ENCODE results near the gene FGFBP2. TPM values are rescaled to one million over a fixed set of nuclear protein-coding genes. Genes with fewer than 3 reads are reported as not detected.

The FGFBP2 gene
- total RNA-seq, 1 donor from 2014 or later: 4.8 TPM

- Mint-ChIP-seq H3K36me3 (ENCODE audit: low read depth) (no peaks in the 10 kb centered on the region), H3K27ac (no peak overlapping the region), H3K27me3 (ENCODE audit: insufficient read depth) (peaks cover 15% of the 10 kb centered on the region), H3K9me3 (no peaks in the 10 kb centered on the region), H3K4me3 (no peak overlapping the region), H3K4me1 (ENCODE audit: low read depth) (no peaks in the 10 kb centered on the region)
- DNase-seq (ENCODE audit: low spot score): no peak
- intact Hi-C loops (cut with micrococcal nuclease): no loop called here
Observed at GRCh38 chr4:15935504-15936402, 27.2 kb downstream of the FGFBP2 start.

- Mint-ChIP-seq H3K27me3 (ENCODE audit: insufficient read depth) (peaks cover 15% of the 10 kb centered on the region), H3K27ac (no peak overlapping the region), H3K36me3 (ENCODE audit: low read depth) (no peaks in the 10 kb centered on the region), H3K9me3 (no peaks in the 10 kb centered on the region), H3K4me1 (ENCODE audit: low read depth) (peaks cover 11% of the 10 kb centered on the region), H3K4me3 (no peak overlapping the region)
- intact Hi-C loops (cut with micrococcal nuclease): no loop called here
- no peak for DNase-seq (ENCODE audit: low spot score)
Observed at GRCh38 chr4:15934259-15934658, 28.7 kb downstream of the FGFBP2 start.

- intact Hi-C loops (cut with micrococcal nuclease): no loop called here
- no peak for DNase-seq (ENCODE audit: low spot score)
- Mint-ChIP-seq H3K36me3 (ENCODE audit: low read depth) (no peaks in the 10 kb centered on the region), H3K27me3 (ENCODE audit: insufficient read depth) (peaks cover 5% of the 10 kb centered on the region), H3K27ac (no peak overlapping the region), H3K4me3 (no peak overlapping the region), H3K4me1 (ENCODE audit: low read depth) (peaks cover 11% of the 10 kb centered on the region), H3K9me3 (no peaks in the 10 kb centered on the region)
Observed at GRCh38 chr4:15931451-15932210, 31.3 kb downstream of the FGFBP2 start.

- Mint-ChIP-seq H3K27ac (no peak overlapping the region), H3K27me3 (ENCODE audit: insufficient read depth) (peaks cover 5% of the 10 kb centered on the region), H3K4me1 (ENCODE audit: low read depth) (peaks cover 11% of the 10 kb centered on the region), H3K9me3 (no peaks in the 10 kb centered on the region), H3K4me3 (no peak overlapping the region), H3K36me3 (ENCODE audit: low read depth) (no peaks in the 10 kb centered on the region)
- no peak for DNase-seq (ENCODE audit: low spot score)
- intact Hi-C loops (cut with micrococcal nuclease): no loop called here
Observed at GRCh38 chr4:15930314-15930713, 32.7 kb downstream of the FGFBP2 start.

- intact Hi-C loops (cut with micrococcal nuclease): no loop called here
- H3K27me3 Mint-ChIP-seq (ENCODE audit: insufficient read depth): peaks cover 6% of the 10 kb centered on the region
- peaks cover 11% of the 10 kb centered on the region for H3K4me1 Mint-ChIP-seq (ENCODE audit: low read depth)
- no peak overlapping the region for H3K4me3 Mint-ChIP-seq
- no peaks in the 10 kb centered on the region for H3K36me3 Mint-ChIP-seq (ENCODE audit: low read depth)
- no peaks in the 10 kb centered on the region for H3K9me3 Mint-ChIP-seq
- no peak overlapping the region for H3K27ac Mint-ChIP-seq
- DNase-seq (ENCODE audit: low spot score): no peak
Observed at GRCh38 chr4:15929540-15929939, 33.4 kb downstream of the FGFBP2 start.

- Mint-ChIP-seq H3K9me3 (no peaks in the 10 kb centered on the region), H3K36me3 (ENCODE audit: low read depth) (no peaks in the 10 kb centered on the region), H3K27me3 (ENCODE audit: insufficient read depth) (peaks cover 9% of the 10 kb centered on the region), H3K4me1 (ENCODE audit: low read depth) (peaks cover 11% of the 10 kb centered on the region), H3K4me3 (no peak overlapping the region), H3K27ac (no peak overlapping the region)
- DNase-seq (ENCODE audit: low spot score): no peak
- intact Hi-C loops (cut with micrococcal nuclease): no loop called here
Observed at GRCh38 chr4:15928883-15929282, 34.1 kb downstream of the FGFBP2 start.

- no peaks in the 10 kb centered on the region for H3K36me3 Mint-ChIP-seq (ENCODE audit: low read depth)
- DNase-seq (ENCODE audit: low spot score): no peak
- H3K9me3 Mint-ChIP-seq: no peaks in the 10 kb centered on the region
- no peak overlapping the region for H3K4me3 Mint-ChIP-seq
- H3K27ac Mint-ChIP-seq: no peak overlapping the region
- H3K4me1 Mint-ChIP-seq (ENCODE audit: low read depth): peaks cover 11% of the 10 kb centered on the region
- intact Hi-C loops (cut with micrococcal nuclease): no loop called here
- peaks cover 11% of the 10 kb centered on the region for H3K27me3 Mint-ChIP-seq (ENCODE audit: insufficient read depth)
Observed at GRCh38 chr4:15926486-15926885, 36.5 kb downstream of the FGFBP2 start.

GRCh38 chr4:15925830-15926229 lies 37.1 kb downstream of the FGFBP2 start:
- no peak for DNase-seq (ENCODE audit: low spot score)
- Mint-ChIP-seq H3K4me1 (ENCODE audit: low read depth) (peaks cover 11% of the 10 kb centered on the region), H3K9me3 (no peaks in the 10 kb centered on the region), H3K27ac (no peak overlapping the region), H3K27me3 (ENCODE audit: insufficient read depth) (peaks cover 11% of the 10 kb centered on the region), H3K36me3 (ENCODE audit: low read depth) (no peaks in the 10 kb centered on the region), H3K4me3 (no peak overlapping the region)
- intact Hi-C loops (cut with micrococcal nuclease): no loop called here

- Mint-ChIP-seq H3K9me3 (no peaks in the 10 kb centered on the region), H3K36me3 (ENCODE audit: low read depth) (no peaks in the 10 kb centered on the region), H3K4me1 (ENCODE audit: low read depth) (no peaks in the 10 kb centered on the region), H3K4me3 (no peak overlapping the region), H3K27ac (no peak overlapping the region), H3K27me3 (ENCODE audit: insufficient read depth) (peaks cover 11% of the 10 kb centered on the region)
- no peak for DNase-seq (ENCODE audit: low spot score)
- intact Hi-C loops (cut with micrococcal nuclease): no loop called here
Observed at GRCh38 chr4:15921592-15921932, 41.4 kb downstream of the FGFBP2 start.

GRCh38 chr4:15920723-15921591 lies 42.0 kb downstream of the FGFBP2 start:
- H3K9me3 Mint-ChIP-seq: no peaks in the 10 kb centered on the region
- no peak for DNase-seq (ENCODE audit: low spot score)
- intact Hi-C loops (cut with micrococcal nuclease): no loop called here
- H3K36me3 Mint-ChIP-seq (ENCODE audit: low read depth): no peaks in the 10 kb centered on the region
- peaks cover 11% of the 10 kb centered on the region for H3K27me3 Mint-ChIP-seq (ENCODE audit: insufficient read depth)
- H3K27ac Mint-ChIP-seq: no peak overlapping the region
- no peaks in the 10 kb centered on the region for H3K4me1 Mint-ChIP-seq (ENCODE audit: low read depth)
- no peak overlapping the region for H3K4me3 Mint-ChIP-seq

- no peak overlapping the region for H3K4me3 Mint-ChIP-seq
- H3K36me3 Mint-ChIP-seq (ENCODE audit: low read depth): no peaks in the 10 kb centered on the region
- peaks cover 7% of the 10 kb centered on the region for H3K27me3 Mint-ChIP-seq (ENCODE audit: insufficient read depth)
- DNase-seq (ENCODE audit: low spot score): no peak
- no peak overlapping the region for H3K27ac Mint-ChIP-seq
- intact Hi-C loops (cut with micrococcal nuclease): no loop called here
- no peaks in the 10 kb centered on the region for H3K9me3 Mint-ChIP-seq
- H3K4me1 Mint-ChIP-seq (ENCODE audit: low read depth): no peaks in the 10 kb centered on the region
Observed at GRCh38 chr4:15918484-15919129, 44.4 kb downstream of the FGFBP2 start.

GRCh38 chr4:15917297-15917696 lies 45.7 kb downstream of the FGFBP2 start:
- no peak for DNase-seq (ENCODE audit: low spot score)
- Mint-ChIP-seq H3K4me1 (ENCODE audit: low read depth) (no peaks in the 10 kb centered on the region), H3K27ac (no peak overlapping the region), H3K9me3 (no peaks in the 10 kb centered on the region), H3K27me3 (ENCODE audit: insufficient read depth) (peaks cover 7% of the 10 kb centered on the region), H3K36me3 (ENCODE audit: low read depth) (no peaks in the 10 kb centered on the region), H3K4me3 (no peak overlapping the region)
- intact Hi-C loops (cut with micrococcal nuclease): no loop called here

Measured in activated T-helper 1 cell treated with anti-CD3 and anti-CD28 coated beads, Interleukin-12 subunit alpha, Interleukin-12 subunit beta, Interleukin-2, Interleukin-4 antibody, amounts not matched to agents 30 ng/mL and 10 ng/mL and 1 ng/mL, durations not matched to agents 14 hours and 24 hours and 36 hours (primary cell).